CD4-positive, alpha-beta memory T cell (primary cell): ENCODE results near the gene DDR2. TPM values are rescaled to one million over a fixed set of nuclear protein-coding genes. Genes with fewer than 3 reads are reported as not detected.
"Not testable (repeated sequence)": the region's sequence is repeated elsewhere in the genome, so short reads cannot be mapped to it uniquely, and the experiment has no call there.

ENCODE experiments used
- CTCF ChIA-PET: fragments of 350-600 bp; sonication (Branson Sonifier 250); formaldehyde crosslinking; loops from one replicate; lab custom pipeline; 2021; ENCODE audit warnings: inconsistent platforms; ENCODE audit not compliant: partially characterized antibody; lab: Charles Lee
- POLR2A ChIA-PET: fragments of 350-600 bp; sonication (Branson Sonifier 250); formaldehyde crosslinking; loops from one replicate; lab custom pipeline; 2021; ENCODE audit not compliant: partially characterized antibody; lab: Charles Lee
- DNase-seq, 5 donors: peaks; one replicate each; pipeline versions ENCODE4 v3.0.0 to v3.0.0-alpha.2; 2020 to 2022; ENCODE audit warnings: mixed read lengths in 1 of 5
- H3K27ac ChIP-seq: one replicate; pipeline ENCODE4 v1.7.0; 2013; ENCODE audit warnings: low read depth, low read length
- H3K27me3 ChIP-seq: 2 replicates; pipeline ENCODE4 v1.7.0; 2013; ENCODE audit warnings: mild to moderate bottlenecking, low read length, moderate library complexity; ENCODE audit not compliant: insufficient read depth
- H3K36me3 ChIP-seq: 2 replicates; pipeline ENCODE4 v1.7.0; 2013; ENCODE audit warnings: mild to moderate bottlenecking, low read length, moderate library complexity; ENCODE audit not compliant: insufficient read depth
- H3K4me1 ChIP-seq: 2 replicates; pipeline ENCODE4 v1.7.0; 2013; ENCODE audit warnings: mild to moderate bottlenecking, low read length, moderate library complexity; ENCODE audit not compliant: insufficient read depth
- H3K4me3 ChIP-seq, 2 donors: one replicate each; pipeline ENCODE4 v1.7.0; 2013; ENCODE audit warnings: low read length in 2 of 2, mild to moderate bottlenecking in 1 of 2
- H3K9me3 ChIP-seq, 2 donors: one replicate each; pipeline ENCODE4 v1.7.0; 2013; ENCODE audit warnings: low read length in 2 of 2, control low read depth in 1 of 2; ENCODE audit not compliant: control insufficient read depth in 1 of 2
- H3K27ac Mint-ChIP-seq, 7 donors: one replicate each; pipeline ENCODE4 v1.8.0; 2020 to 2021; ENCODE audit warnings: mixed read lengths in 7 of 7, mild to moderate bottlenecking in 6 of 7, inconsistent platforms in 3 of 7, moderate library complexity in 3 of 7
- H3K27me3 Mint-ChIP-seq, 2 donors: one replicate each; pipeline ENCODE4 v1.8.0; 2020 to 2021; ENCODE audit warnings: mixed read lengths in 2 of 2
- H3K36me3 Mint-ChIP-seq, 2 donors: one replicate each; pipeline ENCODE4 v1.8.0; 2020 to 2021; ENCODE audit warnings: mixed read lengths in 2 of 2, inconsistent platforms in 1 of 2, mild to moderate bottlenecking in 1 of 2
- H3K4me1 Mint-ChIP-seq, 4 donors: one replicate each; pipeline ENCODE4 v1.8.0; 2020 to 2021; ENCODE audit warnings: mixed read lengths in 4 of 4, mild to moderate bottlenecking in 1 of 4
- H3K4me3 Mint-ChIP-seq, 8 donors: one replicate each; pipeline ENCODE4 v1.8.0; 2020 to 2021; ENCODE audit warnings: mixed read lengths in 8 of 8, mild to moderate bottlenecking in 7 of 8, moderate library complexity in 6 of 8, inconsistent platforms in 3 of 8
- H3K9me3 Mint-ChIP-seq, 8 donors: one replicate each; pipeline ENCODE4 v1.8.0; 2020 to 2021; ENCODE audit warnings: mixed read lengths in 8 of 8, mild to moderate bottlenecking in 5 of 8, inconsistent platforms in 3 of 8, moderate library complexity in 1 of 8
- intact Hi-C: fragments of 100-400 bp; cut with micrococcal nuclease; formaldehyde crosslinking; loops from one replicate; pipeline ENCODE4 v1.15.1; 2023
- polyA plus RNA-seq, 2 donors: library from polyadenylated mRNA; unstranded; fragments of 300-500 nt; fragmentation: Illumina TruSeq; gene quantifications; one replicate each; pipeline ENCODE4 v1.2.3, GENCODE V29; 2021
- total RNA-seq, 2 experiments: library from RNA; stranded (reverse); gene quantifications; one replicate each; pipeline ENCODE4 v1.2.3, GENCODE V29; 2021

The DDR2 gene
- total and polyA plus RNA-seq, 4 experiments from 2014 or later, result 0.18 to 0.53 (median 0.47) TPM; not detected in 1

- intact Hi-C loops, result no loop called here
- H3K36me3 ChIP-seq, result no peaks in the 10 kb centered on the region
- CTCF ChIA-PET, result no interaction called here
- H3K27ac ChIP-seq, result no peak overlapping the region
- DNase-seq, result no peak
- no peaks in the 10 kb centered on the region for H3K4me1 ChIP-seq
- H3K9me3 ChIP-seq, result no peaks in the 10 kb centered on the region
- Mint-ChIP-seq H3K27me3 (no peaks in the 10 kb centered on the region), H3K9me3 (peaks cover 0 to 3% (median 0%) of the 10 kb centered on the region in 8 donors), H3K4me1 (no peaks in the 10 kb centered on the region), H3K27ac (no peak overlapping the region), H3K36me3 (no peaks in the 10 kb centered on the region), H3K4me3 (no peak overlapping the region)
- no peaks in the 10 kb centered on the region for H3K27me3 ChIP-seq
- POLR2A ChIA-PET, result no interaction called here
- no peak overlapping the region for H3K4me3 ChIP-seq
These were observed 109.3 kb downstream of the DDR2 start for GRCh38 chr1:162741574-162741973.

- H3K4me3 Mint-ChIP-seq, POLR2A ChIA-PET, H3K27me3 Mint-ChIP-seq: not testable (repeated sequence)
These were observed 114.1 kb downstream of the DDR2 start for GRCh38 chr1:162746264-162746942.

GRCh38 chr1:162753001-162753658, 120.9 kb downstream of the DDR2 start:
- no peak overlapping the region for H3K27ac Mint-ChIP-seq

More at GRCh38 chr1:162746264-162746942, 114.1 kb downstream of the DDR2 start:
- H3K4me1 Mint-ChIP-seq, H3K36me3 ChIP-seq, H3K4me3 ChIP-seq, H3K27me3 ChIP-seq, H3K27ac Mint-ChIP-seq, H3K9me3 ChIP-seq, CTCF ChIA-PET, DNase-seq, intact Hi-C loops, H3K4me1 ChIP-seq, H3K27ac ChIP-seq, H3K36me3 Mint-ChIP-seq, H3K9me3 Mint-ChIP-seq: not testable (repeated sequence)

GRCh38 chr1:162753998-162754585, 121.8 kb downstream of the DDR2 start:
- H3K36me3 Mint-ChIP-seq, result peaks cover 0 to 4% of the 10 kb centered on the region in 2 donors
- Histone ChIP-seq H3K27me3 (no peaks in the 10 kb centered on the region), H3K4me1 (no peaks in the 10 kb centered on the region), H3K4me3 (no peak overlapping the region), H3K27ac (no peak overlapping the region), H3K36me3 (no peaks in the 10 kb centered on the region), H3K9me3 (no peaks in the 10 kb centered on the region)
- no peak overlapping the region for H3K27ac Mint-ChIP-seq
- intact Hi-C loops, result no loop called here
- H3K4me3 Mint-ChIP-seq, result no peak overlapping the region
- ChIA-PET POLR2A (no interaction called here), CTCF (no interaction called here)
- H3K4me1 Mint-ChIP-seq, result no peaks in the 10 kb centered on the region
- H3K27me3 Mint-ChIP-seq, result no peaks in the 10 kb centered on the region
- DNase-seq, result no peak
- peaks cover 0 to 7% (median 0%) of the 10 kb centered on the region in 8 donors for H3K9me3 Mint-ChIP-seq

More at GRCh38 chr1:162753001-162753658, 120.9 kb downstream of the DDR2 start:
- intact Hi-C loops, result no loop called here
- Mint-ChIP-seq H3K36me3 (peaks cover 0 to 4% of the 10 kb centered on the region in 2 donors), H3K4me3 (no peak overlapping the region), H3K9me3 (peaks cover 0 to 10% (median 0%) of the 10 kb centered on the region in 8 donors), H3K4me1 (no peaks in the 10 kb centered on the region), H3K27me3 (peaks cover 0 to 2% of the 10 kb centered on the region in 2 donors)
- H3K4me1 ChIP-seq, result no peaks in the 10 kb centered on the region
- ChIA-PET CTCF (no interaction called here), POLR2A (no interaction called here)
- no peaks in the 10 kb centered on the region for H3K9me3 ChIP-seq
- no peaks in the 10 kb centered on the region for H3K36me3 ChIP-seq
- H3K27ac ChIP-seq, result no peak overlapping the region
- no peak for DNase-seq
- no peaks in the 10 kb centered on the region for H3K27me3 ChIP-seq
- H3K4me3 ChIP-seq, result no peak overlapping the region

GRCh38 chr1:162755306-162755705, 123.0 kb downstream of the DDR2 start:
- Mint-ChIP-seq H3K36me3 (peaks cover 0 to 4% of the 10 kb centered on the region in 2 donors), H3K9me3 (peaks cover 0 to 5% (median 0%) of the 10 kb centered on the region in 8 donors), H3K27ac (no peak overlapping the region), H3K27me3 (no peaks in the 10 kb centered on the region), H3K4me3 (no peak overlapping the region), H3K4me1 (no peaks in the 10 kb centered on the region)
- H3K27me3 ChIP-seq, result no peaks in the 10 kb centered on the region
- H3K27ac ChIP-seq, result no peak overlapping the region
- CTCF ChIA-PET, result no interaction called here
- no peaks in the 10 kb centered on the region for H3K36me3 ChIP-seq
- POLR2A ChIA-PET, result no interaction called here
- DNase-seq, result no peak
- intact Hi-C loops, result no loop called here
- H3K4me3 ChIP-seq, result no peak overlapping the region
- no peaks in the 10 kb centered on the region for H3K4me1 ChIP-seq
- no peaks in the 10 kb centered on the region for H3K9me3 ChIP-seq

GRCh38 chr1:162756523-162756922, 124.3 kb downstream of the DDR2 start:
- no peaks in the 10 kb centered on the region for H3K4me1 Mint-ChIP-seq
- H3K27me3 ChIP-seq, result no peaks in the 10 kb centered on the region
- H3K4me3 ChIP-seq, result no peak overlapping the region
- H3K9me3 ChIP-seq, result no peaks in the 10 kb centered on the region
- POLR2A ChIA-PET, result no interaction called here
- no peaks in the 10 kb centered on the region for H3K4me1 ChIP-seq
- no peak overlapping the region for H3K4me3 Mint-ChIP-seq
- H3K27ac Mint-ChIP-seq, result no peak overlapping the region
- H3K27ac ChIP-seq, result no peak overlapping the region
- no peaks in the 10 kb centered on the region for H3K36me3 ChIP-seq
- DNase-seq, result no peak
- peaks cover 0 to 6% (median 0%) of the 10 kb centered on the region in 8 donors for H3K9me3 Mint-ChIP-seq
- no peaks in the 10 kb centered on the region for H3K27me3 Mint-ChIP-seq
- intact Hi-C loops, result no loop called here
- CTCF ChIA-PET, result no interaction called here
- H3K36me3 Mint-ChIP-seq, result peaks cover 0 to 4% of the 10 kb centered on the region in 2 donors

- Histone ChIP-seq H3K4me1 (no peaks in the 10 kb centered on the region), H3K4me3 (no peak overlapping the region), H3K9me3 (no peaks in the 10 kb centered on the region), H3K27me3 (no peaks in the 10 kb centered on the region), H3K27ac (no peak overlapping the region), H3K36me3 (no peaks in the 10 kb centered on the region)
- no peak for DNase-seq
- Mint-ChIP-seq H3K4me3 (no peak overlapping the region), H3K4me1 (no peaks in the 10 kb centered on the region), H3K9me3 (peaks cover 0 to 4% (median 0%) of the 10 kb centered on the region in 8 donors), H3K27ac (no peak overlapping the region), H3K27me3 (no peaks in the 10 kb centered on the region), H3K36me3 (peaks cover 0 to 4% of the 10 kb centered on the region in 2 donors)
- ChIA-PET POLR2A (no interaction called here), CTCF (no interaction called here)
- intact Hi-C loops, result no loop called here
These were observed 125.2 kb downstream of the DDR2 start for GRCh38 chr1:162757476-162757875.
